ENCODE results near the gene SPOCK1. TPM values are rescaled to one million over a fixed set of nuclear protein-coding genes. Genes with fewer than 3 reads are reported as not detected.

Gene SPOCK1
- total and polyA plus RNA-seq, 9 of the 15 experiments (the other 6 are each of a cell fraction or from before 2014, with no cell fraction given): 0.01 to 0.35 (median 0.04) TPM; not detected in 6

- no TSS peak for BruUV-seq (replicated peaks)
- H3K4me3 ChIP-seq: no peak overlapping the region
- DNase-seq (ENCODE audit: extremely low read depth in 1 of 4, low spot score in 3 of 4) (no peak), FAIRE-seq (no peak), ATAC-seq (no peak)
- TF ChIP-seq ZNF766 (CRISPR knock-in tag; conservative IDR thresholded peaks at IDR 0.05) (no peak), BRF1 (IDR thresholded peaks at IDR 0.05; ENCODE audit: borderline replicate concordance, extremely low read depth, insufficient read length) (no peak), MEIS2 (IDR thresholded peaks at IDR 0.05; ENCODE audit: partially characterized antibody) (no peak), ZNF444 (CRISPR knock-in tag; IDR thresholded peaks at IDR 0.05) (no peak), LARP7 (IDR thresholded peaks at IDR 0.05) (no peak), KLF10 (CRISPR knock-in tag; IDR thresholded peaks at IDR 0.05) (no peak)
- no peaks in the 10 kb centered on the region for H3K9me3 ChIP-seq (replicated peaks; ENCODE audit: control insufficient read depth, insufficient read depth, low read depth, low read length)
- no peak overlapping the region for H3K4me2 ChIP-seq (ENCODE audit: insufficient read depth, low read length)
- no peaks in the 10 kb centered on the region for H3K36me3 ChIP-seq (ENCODE audit: control insufficient read depth, insufficient read depth, low read length)
- no peak overlapping the region for H3K27ac ChIP-seq (ENCODE audit: extremely low read depth, low read depth, low read length)
- H3K9ac ChIP-seq (ENCODE audit: insufficient read depth in 1 of 2, low read depth in 2 of 2, low read length in 2 of 2): no peak overlapping the region
- in situ Hi-C loops (cut with MboI) (no loop called here), intact Hi-C loops (cut with micrococcal nuclease) (no loop called here)
- H3K4me1 ChIP-seq (replicated peaks in 1 of 2; ENCODE audit: control insufficient read depth in 2 of 2, insufficient read depth in 2 of 2, low read length in 2 of 2): no peaks in the 10 kb centered on the region
- ChIA-PET POLR2A (no interaction called here), CTCF (ENCODE audit: low intra/inter-chr PET ratio) (no interaction called here)
- no peaks in the 10 kb centered on the region for H3K9me1 ChIP-seq (ENCODE audit: control insufficient read depth, insufficient read depth, low read length)
- H3K79me2 ChIP-seq (ENCODE audit: control insufficient read depth, insufficient read depth, low read length): no peaks in the 10 kb centered on the region
- no peaks in the 10 kb centered on the region for H4K20me1 ChIP-seq (replicated peaks; ENCODE audit: control insufficient read depth, insufficient read depth, low read length)
- H2AFZ ChIP-seq (ENCODE audit: low read depth, low read length): no peak overlapping the region
- no peaks in the 10 kb centered on the region; a peak in 2 of 5 replicates for H3K27me3 ChIP-seq (ENCODE audit: control insufficient read depth in 2 of 2, insufficient read depth in 2 of 2, low read length in 2 of 2)
Observed at GRCh38 chr5:137190441-137190840, 308.7 kb downstream of the SPOCK1 start.

- H3K79me2 ChIP-seq (ENCODE audit: control insufficient read depth, insufficient read depth, low read length): no peaks in the 10 kb centered on the region
- ChIA-PET CTCF (ENCODE audit: low intra/inter-chr PET ratio) (no interaction called here), POLR2A (no interaction called here)
- H3K9ac ChIP-seq (ENCODE audit: insufficient read depth in 1 of 2, low read depth in 2 of 2, low read length in 2 of 2): no peak overlapping the region
- no peaks in the 10 kb centered on the region for H4K20me1 ChIP-seq (replicated peaks; ENCODE audit: control insufficient read depth, insufficient read depth, low read length)
- no peaks in the 10 kb centered on the region; a peak in 2 of 5 replicates for H3K27me3 ChIP-seq (ENCODE audit: control insufficient read depth in 2 of 2, insufficient read depth in 2 of 2, low read length in 2 of 2)
- intact Hi-C loops (cut with micrococcal nuclease): no loop called here
- no peaks in the 10 kb centered on the region for H3K4me1 ChIP-seq (replicated peaks in 1 of 2; ENCODE audit: control insufficient read depth in 2 of 2, insufficient read depth in 2 of 2, low read length in 2 of 2)
- H3K27ac ChIP-seq (ENCODE audit: extremely low read depth, low read depth, low read length): no peak overlapping the region
- BruUV-seq (replicated peaks): no TSS peak
- H3K9me1 ChIP-seq (ENCODE audit: control insufficient read depth, insufficient read depth, low read length): no peaks in the 10 kb centered on the region
- WGBS (ENCODE audit: insufficient coverage, low coverage, missing lambda C conversion rate): 0% methylated on average over 2 of the region's 2 CpGs
- H2AFZ ChIP-seq (ENCODE audit: low read depth, low read length): no peak overlapping the region
- H3K9me3 ChIP-seq (replicated peaks; ENCODE audit: control insufficient read depth, insufficient read depth, low read depth, low read length): no peaks in the 10 kb centered on the region
- in situ Hi-C loops (cut with MboI): no loop called here
- no peak for TF ChIP-seq GTF3C2 (IDR thresholded peaks at IDR 0.05; ENCODE audit: borderline replicate concordance, extremely low read depth, insufficient read length)
- TF ChIP-seq TFAM (CRISPR knock-in tag; conservative IDR thresholded peaks at IDR 0.05): no peak
- no peak for TF ChIP-seq ZBTB26 (CRISPR knock-in tag; IDR thresholded peaks at IDR 0.05)
- no peak for TF ChIP-seq SRSF1 (IDR thresholded peaks at IDR 0.05; ENCODE audit: low read depth, low read length)
- no peaks in the 10 kb centered on the region for H3K36me3 ChIP-seq (ENCODE audit: control insufficient read depth, insufficient read depth, low read length)
- no peak overlapping the region for H3K4me3 ChIP-seq
- no peak overlapping the region for H3K4me2 ChIP-seq (ENCODE audit: insufficient read depth, low read length)
- ATAC-seq (no peak), FAIRE-seq (no peak), DNase-seq (ENCODE audit: extremely low read depth in 1 of 4, low spot score in 3 of 4) (no peak)
Observed at GRCh38 chr5:137190031-137190430, 309.1 kb downstream of the SPOCK1 start.
